Cortex of kidney (tissue), 1 donor: ENCODE results near the gene ACTL9.

Experiments used
- DNase-seq: peaks from one replicate; lab custom pipeline; 2025; lab: John Stamatoyannopoulos, UW

ACTL9 gene

GRCh38 chr19:8684001-8684902 is 14.3 kb downstream of the ACTL9 start:
- no peak for DNase-seq

- no peak for DNase-seq
Observed at GRCh38 chr19:8682931-8683330, 15.7 kb downstream of the ACTL9 start.

- DNase-seq = no peak
Observed at GRCh38 chr19:8682472-8682871, 16.1 kb downstream of the ACTL9 start.

- no peak for DNase-seq
Observed at GRCh38 chr19:8681345-8682029, 17.1 kb downstream of the ACTL9 start.

- no peak for DNase-seq
Observed at GRCh38 chr19:8680676-8681344, 17.8 kb downstream of the ACTL9 start.

GRCh38 chr19:8678244-8678807 is 20.3 kb downstream of the ACTL9 start:
- DNase-seq = no peak

GRCh38 chr19:8675066-8675465 is 23.5 kb downstream of the ACTL9 start:
- no peak for DNase-seq

GRCh38 chr19:8673276-8673891 is 25.2 kb downstream of the ACTL9 start:
- no peak for DNase-seq

GRCh38 chr19:8666814-8667405 is 31.7 kb downstream of the ACTL9 start:
- no peak for DNase-seq

- DNase-seq = no peak
Observed at GRCh38 chr19:8665468-8666213, 33.0 kb downstream of the ACTL9 start.

GRCh38 chr19:8664671-8665057 is 33.9 kb downstream of the ACTL9 start:
- DNase-seq = no peak

- DNase-seq = no peak
Observed at GRCh38 chr19:8663920-8664670, 34.5 kb downstream of the ACTL9 start.

- no peak for DNase-seq
Observed at GRCh38 chr19:8662263-8662662, 36.3 kb downstream of the ACTL9 start.

- no peak for DNase-seq
Observed at GRCh38 chr19:8659905-8660304, 38.7 kb downstream of the ACTL9 start.

GRCh38 chr19:8657869-8658268 is 40.7 kb downstream of the ACTL9 start:
- DNase-seq = no peak

GRCh38 chr19:8655340-8655709 is 43.3 kb downstream of the ACTL9 start:
- no peak for DNase-seq

GRCh38 chr19:8654591-8655339 is 43.8 kb downstream of the ACTL9 start:
- no peak for DNase-seq

GRCh38 chr19:8648240-8648639 is 50.4 kb downstream of the ACTL9 start:
- no peak for DNase-seq
